HepG2 (cell line): ENCODE measurements around the gene SIAH1. TPM values are rescaled to one million over a fixed set of nuclear protein-coding genes. Genes with fewer than 3 reads are reported as not detected.

Experiments used
- ATAC-seq: fragments of 200-7000 bp; cut with Tn5 transposase; 3 replicates; pipeline ENCODE4 v1.9.1; 2020; ENCODE audit warnings: mild to moderate bottlenecking, moderate library complexity
- BruUV-seq: library from RNA; stranded (reverse); fragments of 400-500 nt; replicated peaks from 2 replicates; lab custom pipeline; 2021; lab: Mats Ljungman, UMichigan
- CTCF ChIA-PET: fragments of 300-600 bp; formaldehyde crosslinking; extraction: SDS; loops from one replicate; lab custom pipeline; 2021; ENCODE audit warnings: low total read pairs, inconsistent platforms, low intra/inter-chr PET ratio; lab: Yijun Ruan, JAX
- POLR2A ChIA-PET: fragments of 350-600 bp; sonication (Branson Sonifier 250); formaldehyde crosslinking; loops from one replicate; lab custom pipeline; 2020; ENCODE audit warnings: antibody characterized with exemption, inconsistent platforms; lab: Yijun Ruan, JAX
- DNase-seq: peaks from one replicate; pipeline ENCODE4 v3.0.0-alpha.2; 2015; ENCODE audit warnings: low spot score
- FAIRE-seq: peaks from 3 replicates; lab custom pipeline; 2011; peaks lifted over from hg19 to GRCh38; lab: Jason Lieb, UNC
- H2AFZ ChIP-seq: one replicate; pipeline ENCODE4 v1.6.1; 2011; ENCODE audit warnings: low read length, inconsistent platforms
- H3K27ac ChIP-seq: fragments of 300-600 bp; 3 replicates; pipeline ENCODE4 v1.8.0; 2011; ENCODE audit warnings: mixed run types, mild to moderate bottlenecking, mixed read lengths, low read length, inconsistent platforms; ENCODE audit not compliant: insufficient read depth; ENCODE audit errors: extremely low read length
- H3K27me3 ChIP-seq, 2 experiments: fragments of 200-600 bp in 1 of 2; 2 replicates in 1 of 2; 3 replicates in 1 of 2; pipeline versions ENCODE4 v1.6.0 to v1.8.0; 2011; ENCODE audit warnings: low read length in 2 of 2, mild to moderate bottlenecking in 2 of 2, moderate library complexity in 2 of 2, inconsistent platforms in 1 of 2; ENCODE audit not compliant: insufficient read depth in 2 of 2, control insufficient read depth in 1 of 2
- H3K36me3 ChIP-seq, 2 experiments: fragments of 200-600 bp in 1 of 2; replicated peaks in 1 of 2; 2 replicates in 1 of 2; 3 replicates in 1 of 2; pipeline versions ENCODE4 v1.5.1 to v1.8.0; 2011; ENCODE audit warnings: low read length in 2 of 2, inconsistent platforms in 1 of 2; ENCODE audit not compliant: insufficient read depth in 2 of 2, control insufficient read depth in 1 of 2
- H3K4me1 ChIP-seq: 2 replicates; pipeline ENCODE4 v1.5.1; 2012; ENCODE audit warnings: low read length, inconsistent platforms; ENCODE audit not compliant: insufficient read depth
- H3K4me2 ChIP-seq: 2 replicates; pipeline ENCODE4 v1.6.0; 2011; ENCODE audit warnings: low read depth, low read length, inconsistent platforms
- H3K4me3 ChIP-seq, 3 experiments: fragments of 200-600 bp in 1 of 3; sonication (generic), shearing (Covaris generic) in 1 of 3; replicated peaks in 1 of 3; 2 replicates each; pipeline ENCODE4 v1.5.1; 2011 to 2016; ENCODE audit warnings: low read length in 3 of 3, inconsistent platforms in 2 of 3, low read depth in 2 of 3, mild to moderate bottlenecking in 2 of 3, control low read depth in 1 of 3, mixed read lengths in 1 of 3; ENCODE audit not compliant: insufficient read depth in 1 of 3
- H3K79me2 ChIP-seq: one replicate; pipeline ENCODE4 v1.6.1; 2011; ENCODE audit warnings: low read length, inconsistent platforms; ENCODE audit not compliant: insufficient read depth
- H3K9ac ChIP-seq: 2 replicates; pipeline ENCODE4 v1.6.0; 2011; ENCODE audit warnings: mild to moderate bottlenecking, low read depth, low read length, inconsistent platforms; ENCODE audit not compliant: insufficient read depth
- H3K9me3 ChIP-seq: 2 replicates; pipeline ENCODE4 v1.5.1; 2012; ENCODE audit warnings: mild to moderate bottlenecking, low read length
- H4K20me1 ChIP-seq: 2 replicates; pipeline ENCODE4 v1.6.0; 2011; ENCODE audit warnings: inconsistent platforms, mild to moderate bottlenecking, low read length, moderate library complexity; ENCODE audit not compliant: insufficient read depth
- ASH2L ChIP-seq: fragments of 300-600, 200-600 bp; sonication (generic); IDR thresholded peaks from 2 replicates; pipeline ENCODE4 v1.7.0; 2017; ENCODE audit warnings: low read depth, mild to moderate bottlenecking, moderate library complexity, mixed read lengths, low read length; ENCODE audit not compliant: insufficient read length
- ELK4 ChIP-seq: sonication (generic); formaldehyde crosslinking; IDR thresholded peaks from 2 replicates; pipeline ENCODE4 v1.9.0; 2021; ENCODE audit warnings: missing genetic modification reagents, borderline replicate concordance
- GABPB1 ChIP-seq: IDR thresholded peaks from 2 replicates; pipeline ENCODE4 v1.6.1; 2016; ENCODE audit warnings: mild to moderate bottlenecking, missing genetic modification reagents, moderate library complexity, missing compliant biosample characterization
- IKZF4 ChIP-seq: sonication (generic); formaldehyde crosslinking; IDR thresholded peaks from 2 replicates; pipeline ENCODE4 v1.5.1; 2020; ENCODE audit warnings: borderline replicate concordance, mild to moderate bottlenecking, low read depth, missing genetic modification reagents; ENCODE audit errors: not compliant biosample characterization
- KLF15 ChIP-seq: sonication (generic); formaldehyde crosslinking; IDR thresholded peaks from 2 replicates; pipeline ENCODE4 v1.8.1; 2023; ENCODE audit warnings: borderline replicate concordance, mild to moderate bottlenecking, inconsistent platforms, missing genetic modification reagents, mixed read lengths
- MLXIP ChIP-seq: sonication (generic); formaldehyde crosslinking; IDR thresholded peaks from 2 replicates; pipeline ENCODE4 v1.9.0; 2021; ENCODE audit warnings: missing genetic modification reagents, borderline replicate concordance
- ZNF136 ChIP-seq: sonication (generic); formaldehyde crosslinking; IDR thresholded peaks from 2 replicates; pipeline ENCODE4 v1.8.1; 2022; ENCODE audit warnings: low read depth, mild to moderate bottlenecking, moderate library complexity, missing genetic modification reagents
- ZNF180 ChIP-seq: sonication (generic); formaldehyde crosslinking; IDR thresholded peaks from 2 replicates; pipeline ENCODE4 v1.4.0; 2020; ENCODE audit warnings: low read depth, missing genetic modification reagents, borderline replicate concordance
- ZNF510 ChIP-seq: sonication (generic); formaldehyde crosslinking; IDR thresholded peaks from 2 replicates; pipeline ENCODE4 v1.4.0; 2020; ENCODE audit warnings: low read depth, mild to moderate bottlenecking, missing genetic modification reagents
- ZNF687 ChIP-seq: sonication (generic); formaldehyde crosslinking; IDR thresholded peaks from 2 replicates; pipeline ENCODE4 v1.5.1; 2020; ENCODE audit warnings: mild to moderate bottlenecking, missing genetic modification reagents, moderate library complexity
- ZNF703 ChIP-seq: sonication (generic); formaldehyde crosslinking; IDR thresholded peaks from 2 replicates; pipeline ENCODE4 v1.5.1; 2020; ENCODE audit warnings: missing genetic modification reagents, mild to moderate bottlenecking, moderate library complexity, borderline replicate concordance
- ZNF841 ChIP-seq: sonication (generic); formaldehyde crosslinking; IDR thresholded peaks from 2 replicates; pipeline ENCODE4 v1.8.1; 2023; ENCODE audit warnings: missing genetic modification reagents, borderline replicate concordance
- WGBS: methylation state at CpG from one replicate; pipeline ENCODE4 v1.1.6; 2017; ENCODE audit warnings: low lambda C conversion rate; 5-methylcytosine and 5-hydroxymethylcytosine counted together
- in situ Hi-C: cut with HindIII; loops from 2 replicates; pipeline ENCODE4 v1.10.0; 2017; ENCODE audit warnings: low pct_unique_long_range_greater_than_20kb; ENCODE audit not compliant: extremely low pct_ligation_motif_present
- intact Hi-C: fragments of 100-400 bp; cut with micrococcal nuclease; formaldehyde crosslinking; loops from one replicate; pipeline ENCODE4 v1.10.0; 2022; ENCODE audit not compliant: unreplicated experiment
- polyA plus RNA-seq, 8 experiments: library from polyadenylated mRNA; depleted of rRNA in 3 of 8; stranded (reverse) in 7 of 8; unstranded in 1 of 8; fragments of >200 nt; fragmentation: Illumina TruSeq in 4 of 8; extraction: Trizol in 4 of 8; gene quantifications; 2 replicates each; pipeline versions ENCODE4 v1.2.1 to v1.2.3, GENCODE V29; 2011 to 2016; ENCODE audit warnings: low read depth in 4 of 8, missing spikeins in 1 of 8, mixed read lengths in 1 of 8; ENCODE audit not compliant: insufficient read depth in 1 of 8
- total RNA-seq, 5 experiments: library from RNA; depleted of rRNA; stranded (reverse); fragments of >200 nt; fragmentation: Illumina TruSeq; extraction: Trizol; gene quantifications; 2 replicates each; pipeline ENCODE4 v1.2.3, GENCODE V29; 2016; ENCODE audit warnings: low read depth in 1 of 5

The SIAH1 gene
- total and polyA plus RNA-seq, 2 of the 13 experiments (the other 11 are each of a cell fraction or from before 2014, with no cell fraction given) = 16.0 to 28.6 TPM

- no peaks in the 10 kb centered on the region for H3K4me1 ChIP-seq
- CTCF ChIA-PET = no interaction called here
- H3K36me3 ChIP-seq = peaks cover 20 to 49% of the 10 kb centered on the region in 2 experiments
- H3K27me3 ChIP-seq = no peaks in the 10 kb centered on the region
- 100% methylated on average over 2 of the region's 2 CpGs for WGBS
- no TSS peak for BruUV-seq
- in situ Hi-C loops = no loop called here
- no peak overlapping the region for H2AFZ ChIP-seq
- DNase-seq = no peak
- TF ChIP-seq KLF15 = no peak
- no peak for TF ChIP-seq ZNF703 (CRISPR knock-in tag)
- no peak for TF ChIP-seq GABPB1
- TF ChIP-seq ZNF180 (CRISPR knock-in tag) = no peak
- TF ChIP-seq ZNF841 (CRISPR knock-in tag) = no peak
- no peak for TF ChIP-seq ZNF687 (CRISPR knock-in tag)
- TF ChIP-seq IKZF4 = no peak
- TF ChIP-seq MLXIP (CRISPR knock-in tag) = no peak
- TF ChIP-seq ZNF136 (CRISPR knock-in tag) = no peak
- no peak for TF ChIP-seq ASH2L
- TF ChIP-seq ELK4 (CRISPR knock-in tag) = no peak
- no peak for TF ChIP-seq ZNF510
- TF ChIP-seq, all 625 proteins: peak for 0
- H3K4me3 ChIP-seq = no peak overlapping the region
- no peak for FAIRE-seq
- no peak overlapping the region for H3K27ac ChIP-seq
- no peaks in the 10 kb centered on the region for H4K20me1 ChIP-seq
- H3K9ac ChIP-seq = no peak overlapping the region
- ATAC-seq = no peak
- no peaks in the 10 kb centered on the region for H3K79me2 ChIP-seq
- intact Hi-C loops = no loop called here
- H3K9me3 ChIP-seq = no peaks in the 10 kb centered on the region
- H3K4me2 ChIP-seq = no peak overlapping the region
- POLR2A ChIA-PET = no interaction called here
These were observed 42.6 kb downstream of the SIAH1 start for GRCh38 chr16:48342591-48342990.
